Lower leg skin (tissue), 4 donors: ENCODE results near the gene PAF1. TPM values are rescaled to one million over a fixed set of nuclear protein-coding genes. Genes with fewer than 3 reads are reported as not detected.

Source experiments
- DNase-seq, 2 donors: peaks; one replicate each; pipeline ENCODE4 v3.0.0-alpha.2; 2019; ENCODE audit warnings: low spot score in 2 of 2
- H3K4me3 ChIP-seq: fragments of 200-600 bp; sonication (generic); 2 replicates; pipeline ENCODE4 v1.5.1; 2017; ENCODE audit warnings: mild to moderate bottlenecking, low read depth; ENCODE audit not compliant: poor library complexity, severe bottlenecking
- CTCF ChIP-seq, 3 donors: fragments of 450-650 bp; IDR thresholded peaks; one replicate each; pipeline ENCODE4 v1.5.1; 2016; ENCODE audit warnings: antibody characterized with exemption in 3 of 3, mild to moderate bottlenecking in 3 of 3, moderate library complexity in 2 of 3
- POLR2A ChIP-seq, 2 donors: fragments of 450-650 bp; IDR thresholded peaks; one replicate each; pipeline ENCODE4 v1.6.1; 2016 to 2017; ENCODE audit warnings: antibody characterized with exemption in 2 of 2, mild to moderate bottlenecking in 1 of 2, moderate library complexity in 1 of 2
- WGBS, 2 donors: methylation state at CpG; one replicate each; pipeline ENCODE4 v1.1.5; 2018; 5-methylcytosine and 5-hydroxymethylcytosine counted together
- intact Hi-C: fragments of 100-400 bp; cut with DNase I; formaldehyde crosslinking; loops from one replicate; pipeline ENCODE4 v1.15.0; 2023; ENCODE audit warnings: low total_unique reads
- total RNA-seq, 4 donors: library from RNA; depleted of rRNA; stranded (reverse); fragments of >200 nt; gene quantifications; one replicate each; pipeline ENCODE4 v1.1.0, GENCODE V29; 2016

Gene PAF1
- total RNA-seq, 4 donors from 2014 or later, result 22.4 to 48.0 (median 36.3) TPM

- 77 to 87% methylated on average over 3 of the region's 3 CpGs for WGBS, 2 donors
- TF ChIP-seq POLR2A (IDR thresholded peaks at IDR 0.05) (no peak), CTCF (IDR thresholded peaks at IDR 0.05) (no peak)
- intact Hi-C loops, result no loop called here
- H3K4me3 ChIP-seq, result no peak overlapping the region
- DNase-seq, result no peak
Observed at GRCh38 chr19:39356073-39356472, 34.8 kb downstream of the PAF1 start.

GRCh38 chr19:39355253-39355652 lies 35.7 kb downstream of the PAF1 start:
- no peak for DNase-seq
- TF ChIP-seq POLR2A (IDR thresholded peaks at IDR 0.05), result no peak
- no peak for TF ChIP-seq CTCF (IDR thresholded peaks at IDR 0.05)
- H3K4me3 ChIP-seq, result no peak overlapping the region
- WGBS, 2 donors, result 86 to 91% methylated on average over 5 of the region's 5 CpGs
- intact Hi-C loops, result no loop called here

GRCh38 chr19:39352381-39353255 lies 38.3 kb downstream of the PAF1 start:
- no peak overlapping the region for H3K4me3 ChIP-seq
- 56 to 63% methylated on average over 12 of the region's 12 CpGs for WGBS, 2 donors
- TF ChIP-seq CTCF (IDR thresholded peaks at IDR 0.05), result no peak
- intact Hi-C loops, result no loop called here
- DNase-seq, result no peak

GRCh38 chr19:39351537-39352064 lies 39.3 kb downstream of the PAF1 start:
- no peak for TF ChIP-seq CTCF (IDR thresholded peaks at IDR 0.05)
- WGBS, 2 donors, result 58 to 60% methylated on average over 4 of the region's 4 CpGs
- H3K4me3 ChIP-seq, result no peak overlapping the region
- intact Hi-C loops, result no loop called here
- DNase-seq, result no peak

GRCh38 chr19:39350156-39350555 lies 40.8 kb downstream of the PAF1 start:
- WGBS, 2 donors, result 96 to 98% methylated on average over 3 of the region's 3 CpGs
- DNase-seq, result no peak
- TF ChIP-seq POLR2A (IDR thresholded peaks at IDR 0.05), result no peak
- TF ChIP-seq CTCF (IDR thresholded peaks at IDR 0.05), result no peak
- no peak overlapping the region for H3K4me3 ChIP-seq
- intact Hi-C loops, result no loop called here
